AML-193 (cell line): ENCODE data around the gene LCE6A.

ENCODE experiments used
- DNase-seq, 2 experiments: peaks; one replicate each; lab custom pipeline; 2025; lab: John Stamatoyannopoulos, UW

The LCE6A gene

GRCh38 chr1:152876827-152877226, 34.2 kb downstream of the LCE6A start:
- DNase-seq = no peak

DNA sequence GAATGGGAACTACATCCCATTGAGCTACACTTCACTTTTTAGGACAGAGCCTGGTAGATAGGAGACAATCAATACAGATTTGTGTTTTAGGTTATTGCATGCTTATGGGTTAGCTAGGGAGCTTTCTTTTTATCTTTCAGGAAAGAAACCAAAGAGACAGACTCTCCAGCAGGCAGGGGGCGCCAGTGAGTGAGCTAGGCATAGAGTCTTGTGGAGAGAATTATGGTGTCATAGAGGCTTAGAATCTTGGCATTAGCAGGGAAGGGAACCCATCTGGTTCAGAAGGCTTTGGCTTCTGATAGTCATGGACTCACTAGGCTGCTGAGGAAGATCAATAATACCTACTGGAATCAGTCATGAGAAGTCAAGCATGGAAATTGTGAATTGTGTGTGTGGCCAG, 35.4 kb downstream of the LCE6A start, which contains the start of gene SMCP:
SMCP (plus strand) TSS at position 281 of the 400 bp plus-strand sequence. CDS start 6,101 bp downstream, outside the sequence.
- DNase-seq = peak in 1 of 2 experiments; percentile 1

GRCh38 chr1:152879559-152880198, 37.0 kb downstream of the LCE6A start:
- no peak for DNase-seq

DNA sequence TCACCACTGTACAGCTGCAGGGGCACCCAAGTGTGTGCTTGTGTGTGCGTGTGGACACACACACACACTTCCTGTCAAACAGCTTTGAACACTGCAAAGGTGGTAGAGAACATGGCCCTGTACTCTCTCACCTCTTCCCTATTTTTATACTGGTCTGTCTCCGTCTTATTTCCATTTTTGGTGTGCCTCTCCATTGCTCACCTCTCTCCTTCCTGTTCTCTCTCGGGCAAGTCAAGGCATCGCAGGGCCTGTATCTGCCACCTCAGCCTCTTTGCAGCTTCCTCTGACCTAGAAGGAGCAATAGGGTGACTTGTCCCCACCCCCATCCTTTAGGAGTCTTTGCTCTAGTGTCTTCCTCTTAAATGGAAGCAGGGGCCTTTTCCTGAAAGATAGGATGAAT, 37.7 kb downstream of the LCE6A start:
- DNase-seq = no peak

- no peak for DNase-seq
Measured at GRCh38 chr1:152880907-152881306, 38.3 kb downstream of the LCE6A start.

GRCh38 chr1:152884085-152884484, 41.4 kb downstream of the LCE6A start:
- no peak for DNase-seq

DNA sequence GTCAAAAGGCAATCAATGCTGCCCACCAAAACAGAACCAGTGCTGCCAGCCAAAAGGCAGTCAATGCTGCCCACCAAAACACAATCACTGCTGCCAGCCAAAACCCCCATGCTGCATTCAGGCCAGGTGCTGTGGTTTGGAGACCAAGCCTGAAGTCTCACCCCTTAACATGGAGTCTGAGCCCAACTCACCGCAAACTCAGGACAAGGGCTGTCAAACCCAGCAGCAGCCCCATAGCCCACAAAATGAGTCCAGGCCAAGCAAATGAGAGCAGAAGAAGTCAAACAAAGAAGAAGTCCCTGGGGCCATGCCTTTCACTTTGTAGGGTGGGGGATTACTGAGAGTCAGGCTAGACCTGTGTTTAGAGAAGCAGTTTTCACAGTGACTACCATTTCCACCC, 41.9 kb downstream of the LCE6A start:
- no peak for DNase-seq

DNA sequence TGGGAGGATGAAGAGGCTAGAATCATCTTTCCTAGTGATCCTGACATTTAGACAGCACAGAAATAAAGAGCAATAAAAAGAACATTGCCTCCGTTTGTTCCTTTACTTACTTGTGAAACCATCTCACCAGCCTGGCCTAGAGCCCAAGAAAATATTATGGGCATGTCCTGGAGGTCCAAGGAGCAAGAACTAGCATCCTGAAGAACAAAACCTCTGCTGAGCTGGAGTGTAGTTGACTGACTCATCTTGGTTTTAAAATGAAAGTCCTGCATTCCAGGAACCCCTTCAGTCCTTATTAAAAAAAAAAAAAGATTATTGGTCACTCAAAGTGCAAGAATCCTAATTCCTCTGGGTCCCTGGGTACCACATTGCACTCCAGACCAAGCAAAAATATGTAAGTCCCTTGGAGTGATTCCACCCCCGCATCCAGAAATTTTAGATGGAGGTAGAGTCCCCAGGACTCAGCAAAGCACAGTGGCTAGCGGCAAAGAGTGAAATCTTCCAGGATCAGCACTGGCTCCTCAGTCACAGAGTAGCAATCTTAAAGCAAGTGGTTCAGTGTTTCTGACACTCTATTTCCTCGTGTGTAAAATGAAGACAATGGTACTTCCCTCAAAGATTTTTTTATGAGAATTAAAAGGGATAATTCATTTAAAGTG, 42.4 kb downstream of the LCE6A start:
- DNase-seq = no peak

GRCh38 chr1:152886085-152886484, 43.4 kb downstream of the LCE6A start:
- no peak for DNase-seq

GRCh38 chr1:152886758-152887409, 44.2 kb downstream of the LCE6A start:
- no peak for DNase-seq

DNA sequence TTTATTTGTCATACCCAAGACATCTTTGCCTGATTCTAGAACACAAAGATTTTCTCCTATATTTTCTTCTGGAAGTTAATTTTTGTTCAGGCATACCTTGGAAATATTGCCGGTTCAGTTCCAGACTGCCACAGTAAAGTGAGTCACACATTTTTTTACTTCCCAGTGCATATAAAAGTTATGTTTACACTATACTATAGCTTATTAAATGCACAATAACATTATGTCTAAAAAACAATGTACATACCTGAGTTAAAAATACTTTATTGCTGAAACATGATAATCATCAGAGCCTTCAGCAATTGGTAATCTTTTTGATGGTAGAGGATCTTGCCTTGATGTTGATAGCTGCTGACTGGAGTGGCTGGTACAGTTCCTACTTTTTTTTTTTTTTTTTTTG, 45.5 kb downstream of the LCE6A start:
- no peak for DNase-seq
